ENCODE data around the gene PRMT9. TPM values are rescaled to one million over a fixed set of nuclear protein-coding genes. Genes with fewer than 3 reads are reported as not detected.
A peak's percentile ranks its signal among the peaks of the same experiment; 100 is the strongest.

Gene PRMT9
- total RNA-seq, 2 donors from 2014 or later, result 13.9 to 21.3 TPM

DNA sequence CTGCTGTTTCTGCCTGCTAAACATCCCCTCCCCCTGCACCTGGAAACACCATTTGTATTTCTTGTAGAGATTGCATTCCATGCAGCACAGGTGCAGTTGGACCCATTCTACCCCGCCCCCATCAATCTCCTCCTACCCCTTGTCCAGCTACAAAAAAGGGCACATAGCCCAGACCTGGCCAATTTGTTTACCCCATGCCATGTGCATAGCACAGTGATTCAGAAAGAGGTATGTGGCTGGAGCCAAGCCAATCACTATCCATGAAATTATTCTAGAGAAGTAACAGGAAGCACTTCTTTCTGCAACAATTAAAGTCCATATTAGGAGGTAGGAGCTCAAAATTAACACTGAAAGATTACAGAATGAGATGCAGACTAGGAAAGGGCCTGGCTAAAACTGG, 87.0 kb downstream of the PRMT9 start:
- no peaks in the 10 kb centered on the region for H3K9me3 ChIP-seq (ENCODE audit: control insufficient read depth, low read length, poor library complexity, severe bottlenecking)
- H3K27ac Mint-ChIP-seq, result no peak overlapping the region
- no peak for ATAC-seq
- H3K27me3 Mint-ChIP-seq, result peaks cover 12% of the 10 kb centered on the region
- H3K36me3 Mint-ChIP-seq (ENCODE audit: low read depth), result no peaks in the 10 kb centered on the region
- DNase-seq, result no peak
- H3K4me3 Mint-ChIP-seq, result no peak overlapping the region
- peaks cover 7% of the 10 kb centered on the region for H3K4me1 Mint-ChIP-seq

DNA sequence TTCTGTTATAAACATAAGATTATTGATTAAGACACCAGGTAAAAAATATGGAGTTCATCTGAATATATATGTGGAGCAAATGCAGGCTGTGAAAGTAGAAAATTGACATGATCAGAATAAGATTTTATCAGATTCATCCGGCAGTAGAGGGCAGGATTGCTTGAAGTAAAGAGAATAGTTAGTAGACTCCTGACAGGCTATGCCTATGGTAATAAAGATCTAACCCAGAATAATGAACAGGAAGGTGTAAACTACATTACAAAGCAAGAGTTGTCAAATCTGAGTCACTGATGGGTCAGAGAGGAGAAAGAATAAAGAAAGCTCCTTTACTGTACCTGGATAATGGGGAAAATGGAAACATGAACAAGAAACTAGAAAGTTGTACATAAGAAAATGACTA, 87.6 kb downstream of the PRMT9 start:
- Mint-ChIP-seq H3K27me3 (peaks cover 15% of the 10 kb centered on the region), H3K27ac (no peak overlapping the region), H3K4me3 (no peak overlapping the region), H3K36me3 (ENCODE audit: low read depth) (no peaks in the 10 kb centered on the region), H3K4me1 (peaks cover 7% of the 10 kb centered on the region)
- DNase-seq, result no peak
- no peaks in the 10 kb centered on the region for H3K9me3 ChIP-seq (ENCODE audit: control insufficient read depth, low read length, poor library complexity, severe bottlenecking)
- no peak for ATAC-seq

GRCh38 chr4:147594578-147594977, 89.4 kb downstream of the PRMT9 start:
- DNase-seq (no peak), ATAC-seq (no peak)
- peaks cover 7% of the 10 kb centered on the region for H3K4me1 Mint-ChIP-seq
- H3K9me3 ChIP-seq (ENCODE audit: control insufficient read depth, low read length, poor library complexity, severe bottlenecking), result no peaks in the 10 kb centered on the region
- H3K4me3 Mint-ChIP-seq, result no peak overlapping the region
- H3K27me3 Mint-ChIP-seq, result peaks cover 14% of the 10 kb centered on the region
- H3K36me3 Mint-ChIP-seq (ENCODE audit: low read depth), result no peaks in the 10 kb centered on the region
- H3K27ac Mint-ChIP-seq, result no peak overlapping the region

DNA sequence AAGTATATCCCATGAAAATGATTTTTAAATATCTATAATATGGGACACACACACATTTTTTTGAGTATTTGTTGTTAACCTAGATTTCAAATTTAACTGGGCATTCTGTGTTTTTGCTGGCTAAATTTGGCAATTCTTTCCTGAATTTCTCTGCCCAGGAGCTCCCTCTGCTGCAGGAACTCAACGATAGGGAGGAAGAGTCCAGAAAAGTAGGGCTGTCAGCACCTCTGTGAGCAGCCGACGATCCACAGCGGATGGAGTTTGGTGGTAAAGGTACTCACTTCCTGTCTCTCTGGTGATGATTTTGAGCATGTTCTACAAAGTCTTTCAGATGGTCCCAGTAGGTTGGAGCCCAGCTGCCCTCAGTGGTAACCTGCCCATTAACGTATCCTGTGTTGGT, 89.9 kb downstream of the PRMT9 start:
- Mint-ChIP-seq H3K4me1 (peaks cover 7% of the 10 kb centered on the region), H3K27me3 (peaks cover 14% of the 10 kb centered on the region), H3K27ac (no peak overlapping the region), H3K4me3 (no peak overlapping the region), H3K36me3 (ENCODE audit: low read depth) (no peaks in the 10 kb centered on the region)
- no peaks in the 10 kb centered on the region for H3K9me3 ChIP-seq (ENCODE audit: control insufficient read depth, low read length, poor library complexity, severe bottlenecking)
- no peak for ATAC-seq
- no peak for DNase-seq

GRCh38 chr4:147591106-147591505, 92.9 kb downstream of the PRMT9 start:
- Mint-ChIP-seq H3K27ac (no peak overlapping the region), H3K4me3 (no peak overlapping the region)
- no peak for ATAC-seq

GRCh38 chr4:147590249-147590920, 93.6 kb downstream of the PRMT9 start:
- peak; percentile 45 for ATAC-seq
- H3K4me1 Mint-ChIP-seq, result peaks cover 3% of the 10 kb centered on the region

More at GRCh38 chr4:147591106-147591505, 92.9 kb downstream of the PRMT9 start:
- peaks cover 3% of the 10 kb centered on the region for H3K4me1 Mint-ChIP-seq
- H3K27me3 Mint-ChIP-seq, result peaks cover 14% of the 10 kb centered on the region
- DNase-seq, result no peak
- no peaks in the 10 kb centered on the region for H3K9me3 ChIP-seq (ENCODE audit: control insufficient read depth, low read length, poor library complexity, severe bottlenecking)
- no peaks in the 10 kb centered on the region for H3K36me3 Mint-ChIP-seq (ENCODE audit: low read depth)

DNA sequence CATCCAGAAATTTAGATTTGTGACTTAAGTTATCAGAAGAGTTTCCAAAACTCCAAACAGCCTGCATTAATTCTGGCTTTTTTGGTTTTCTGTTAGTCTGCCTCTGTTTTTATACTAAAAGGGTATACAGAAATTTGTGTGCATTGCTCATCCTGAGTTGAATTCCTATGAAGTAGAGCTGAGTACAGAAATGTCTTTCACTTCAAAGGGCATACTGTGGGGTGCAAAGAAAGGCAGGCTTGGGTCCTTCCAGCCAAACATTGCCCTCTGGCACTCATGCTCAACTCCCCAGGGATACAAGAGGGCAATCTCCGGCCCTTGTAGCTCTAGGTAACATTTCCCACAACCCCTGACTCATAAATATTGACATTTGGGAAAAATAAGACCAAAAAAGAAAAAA, 94.4 kb downstream of the PRMT9 start:
- peaks cover 3% of the 10 kb centered on the region for H3K4me1 Mint-ChIP-seq
- no peak overlapping the region for H3K4me3 Mint-ChIP-seq
- no peaks in the 10 kb centered on the region for H3K9me3 ChIP-seq (ENCODE audit: control insufficient read depth, low read length, poor library complexity, severe bottlenecking)
- no peak overlapping the region for H3K27ac Mint-ChIP-seq
- DNase-seq (no peak), ATAC-seq (no peak)
- H3K36me3 Mint-ChIP-seq (ENCODE audit: low read depth), result no peaks in the 10 kb centered on the region
- peaks cover 14% of the 10 kb centered on the region for H3K27me3 Mint-ChIP-seq

More at GRCh38 chr4:147590249-147590920, 93.6 kb downstream of the PRMT9 start:
- Mint-ChIP-seq H3K4me3 (no peak overlapping the region), H3K27ac (no peak overlapping the region), H3K36me3 (ENCODE audit: low read depth) (no peaks in the 10 kb centered on the region), H3K27me3 (peaks cover 14% of the 10 kb centered on the region)
- no peaks in the 10 kb centered on the region for H3K9me3 ChIP-seq (ENCODE audit: control insufficient read depth, low read length, poor library complexity, severe bottlenecking)
- peak in 1 of 3 donors; percentile 18 for DNase-seq

Other genes starting within 250 kb of the PRMT9 start
- not detected for gene EDNRA, start 203.1 kb downstream of the PRMT9 start, total RNA-seq
- gene TMEM184C, start 66.8 kb downstream of the PRMT9 start, total RNA-seq, result 10 to 100 TPM; 14.2 to 18.0 TPM
- 10 to 100 TPM; 14.6 to 23.3 TPM for gene ARHGAP10, start 47.9 kb upstream of the PRMT9 start, total RNA-seq